ENCODE results near the gene FMNL1. TPM values are rescaled to one million over a fixed set of nuclear protein-coding genes. Genes with fewer than 3 reads are reported as not detected.

Gene FMNL1
- total and polyA plus RNA-seq, 12 donors, result 0.72 to 31.9 (median 13.8) TPM

GRCh38 chr17:45257115-45257514 is 35.4 kb downstream of the FMNL1 start:
- Histone ChIP-seq H3K36me3 (replicated peaks in 1 of 2) (no peaks in the 10 kb centered on the region), H3K4me1 (replicated peaks in 1 of 2) (peaks cover 0 to 7% of the 10 kb centered on the region in 2 donors), H3K4me3 (no peak overlapping the region), H3K27ac (no peak overlapping the region), H3K9me3 (replicated peaks in 1 of 3) (no peaks in the 10 kb centered on the region), H3K27me3 (no peaks in the 10 kb centered on the region)
- no peak for DNase-seq
- intact Hi-C loops (cut with DNase I), result no loop called here
- no peak for TF ChIP-seq POLR2A (IDR thresholded peaks at IDR 0.05)
- TF ChIP-seq, protein P1, sequence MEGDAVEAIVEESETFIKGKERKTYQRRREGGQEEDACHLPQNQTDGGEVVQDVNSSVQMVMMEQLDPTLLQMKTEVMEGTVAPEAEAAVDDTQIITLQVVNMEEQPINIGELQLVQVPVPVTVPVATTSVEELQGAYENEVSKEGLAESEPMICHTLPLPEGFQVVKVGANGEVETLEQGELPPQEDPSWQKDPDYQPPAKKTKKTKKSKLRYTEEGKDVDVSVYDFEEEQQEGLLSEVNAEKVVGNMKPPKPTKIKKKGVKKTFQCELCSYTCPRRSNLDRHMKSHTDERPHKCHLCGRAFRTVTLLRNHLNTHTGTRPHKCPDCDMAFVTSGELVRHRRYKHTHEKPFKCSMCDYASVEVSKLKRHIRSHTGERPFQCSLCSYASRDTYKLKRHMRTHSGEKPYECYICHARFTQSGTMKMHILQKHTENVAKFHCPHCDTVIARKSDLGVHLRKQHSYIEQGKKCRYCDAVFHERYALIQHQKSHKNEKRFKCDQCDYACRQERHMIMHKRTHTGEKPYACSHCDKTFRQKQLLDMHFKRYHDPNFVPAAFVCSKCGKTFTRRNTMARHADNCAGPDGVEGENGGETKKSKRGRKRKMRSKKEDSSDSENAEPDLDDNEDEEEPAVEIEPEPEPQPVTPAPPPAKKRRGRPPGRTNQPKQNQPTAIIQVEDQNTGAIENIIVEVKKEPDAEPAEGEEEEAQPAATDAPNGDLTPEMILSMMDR (IDR thresholded peaks at IDR 0.05), result no peak
- WGBS, 4 donors, result 72 to 80% (median 74%) methylated on average over 16 of the region's 16 CpGs

DNA sequence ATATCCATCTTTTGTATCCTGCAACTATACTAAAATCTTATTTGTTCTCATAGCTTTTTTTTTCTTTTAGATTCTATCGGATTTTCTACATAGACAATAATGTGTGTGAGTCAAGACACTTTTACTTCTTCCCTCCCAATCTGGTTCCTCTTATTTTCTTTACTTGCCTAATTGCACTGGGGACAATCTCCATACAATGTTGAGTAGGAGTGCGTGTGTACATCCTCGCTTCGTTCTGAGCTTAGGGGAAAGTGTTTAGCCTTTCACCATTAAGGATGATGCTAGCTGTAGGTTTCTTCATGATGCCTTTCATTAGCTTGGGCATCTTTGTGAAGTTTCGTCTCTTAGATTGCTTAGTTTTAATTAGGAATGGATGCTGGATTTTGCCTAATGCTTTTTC is 37.3 kb downstream of the FMNL1 start:
- H3K36me3 ChIP-seq (replicated peaks in 1 of 2), result peaks cover 0 to 8% of the 10 kb centered on the region in 2 donors
- TF ChIP-seq, protein P1 (IDR thresholded peaks at IDR 0.05), result no peak
- no peak for TF ChIP-seq POLR2A (IDR thresholded peaks at IDR 0.05)
- H3K27me3 ChIP-seq, result no peaks in the 10 kb centered on the region
- DNase-seq, result no peak
- H3K27ac ChIP-seq, result no peak overlapping the region
- intact Hi-C loops (cut with DNase I), result no loop called here
- no peaks in the 10 kb centered on the region for H3K9me3 ChIP-seq (replicated peaks in 1 of 3)
- no peak overlapping the region for H3K4me3 ChIP-seq
- WGBS, 4 donors, result 45 to 69% (median 47%) methylated on average over 5 of the region's 5 CpGs
- peaks cover 2 to 18% of the 10 kb centered on the region in 2 donors for H3K4me1 ChIP-seq (replicated peaks in 1 of 2)

DNA sequence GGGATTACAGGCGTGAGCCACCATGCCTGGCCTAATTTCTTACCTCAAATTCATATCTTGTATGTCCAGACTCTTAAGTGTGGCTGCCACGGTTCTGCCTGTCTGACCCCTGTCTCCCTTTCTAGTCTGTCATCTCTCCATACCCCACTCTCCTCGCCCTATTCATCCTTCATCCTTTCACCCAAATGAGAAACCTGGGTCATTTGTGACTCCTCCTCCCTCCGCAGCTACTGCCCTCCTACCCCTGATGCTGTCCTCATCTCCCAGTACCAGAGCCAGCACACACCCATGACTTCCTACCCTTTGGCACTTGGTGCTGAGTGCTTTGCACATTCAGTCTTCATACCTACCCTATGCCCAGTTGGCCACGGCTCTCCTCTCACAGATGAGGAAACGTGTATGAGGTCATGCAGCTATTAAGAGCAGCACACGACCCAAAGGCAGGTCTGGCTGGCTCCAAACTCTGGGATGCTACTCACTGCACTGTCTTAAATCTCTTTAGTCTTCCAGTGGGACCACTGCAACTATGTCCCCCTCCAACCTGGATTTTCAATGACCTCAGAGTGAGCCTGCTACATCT is 38.6 kb downstream of the FMNL1 start:
- no peaks in the 10 kb centered on the region for H3K9me3 ChIP-seq (replicated peaks in 1 of 3)
- TF ChIP-seq, protein P1 (IDR thresholded peaks at IDR 0.05), result no peak
- no peak for TF ChIP-seq POLR2A (IDR thresholded peaks at IDR 0.05)
- H3K4me1 ChIP-seq (replicated peaks in 1 of 2), result peaks cover 2 to 18% of the 10 kb centered on the region in 2 donors
- peaks cover 0 to 20% of the 10 kb centered on the region in 2 donors for H3K36me3 ChIP-seq (replicated peaks in 1 of 2)
- intact Hi-C loops (cut with DNase I), result no loop called here
- no peak overlapping the region for H3K27ac ChIP-seq
- no peaks in the 10 kb centered on the region for H3K27me3 ChIP-seq
- DNase-seq, result no peak
- H3K4me3 ChIP-seq, result no peak overlapping the region
- WGBS, 4 donors, result 84 to 88% (median 86%) methylated on average over 7 of the region's 7 CpGs

DNA sequence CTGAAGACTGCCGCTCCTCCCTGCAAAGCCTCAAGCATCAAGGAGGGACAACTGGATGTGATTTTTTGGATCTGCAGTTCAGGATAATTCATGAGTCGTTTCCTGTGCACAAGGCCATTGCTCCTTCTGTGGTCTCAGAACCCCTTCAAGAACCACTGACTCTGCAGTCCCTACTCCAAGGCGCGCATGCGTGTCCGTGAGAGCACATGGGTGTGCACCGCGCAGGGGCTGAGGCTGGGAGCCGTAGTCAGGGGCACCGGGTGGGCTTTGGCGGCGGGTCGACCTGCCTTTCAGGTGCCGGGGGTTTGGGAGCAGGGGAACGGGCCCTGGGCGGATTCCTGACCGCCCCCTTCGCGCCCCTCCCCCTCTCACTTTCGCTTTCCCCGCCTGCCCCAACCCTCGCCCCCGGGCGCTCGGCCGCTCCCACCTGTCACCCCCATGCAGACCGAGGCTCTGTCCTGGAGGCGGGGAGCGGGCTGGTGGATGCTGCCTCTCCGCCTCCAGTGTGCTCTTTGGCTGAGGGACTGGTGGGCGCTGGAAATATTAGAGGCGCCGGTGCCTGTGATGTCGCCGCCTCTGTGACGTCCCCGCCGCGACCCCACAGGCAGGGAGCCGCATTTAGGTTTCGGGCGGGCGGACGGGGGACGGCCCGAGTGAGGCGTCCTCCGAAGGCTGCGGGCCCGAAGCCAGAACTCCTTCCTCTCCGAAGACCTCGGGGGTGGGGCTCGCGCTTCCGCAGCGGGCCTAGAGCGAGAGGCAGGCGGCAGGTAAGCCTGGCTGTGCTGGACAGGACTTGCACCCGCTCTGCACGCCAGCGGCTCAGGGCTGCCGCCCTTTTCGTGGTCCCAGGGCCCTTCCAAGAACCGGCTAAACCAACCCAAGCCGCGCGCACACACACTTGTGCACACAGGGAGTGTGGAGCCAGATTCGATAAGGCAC is 40.2 kb downstream of the FMNL1 start, which contains the start of gene SPATA32:
Gene SPATA32 (minus strand): TSS at position 518 of the 939 bp plus-strand sequence. CDS start 78 bp downstream, at position 440.
- H3K4me3 ChIP-seq, result peak within 1 kb of the TSS in 2 of 4 donors; percentile 32 to 95
- WGBS, 4 donors, result 3 to 9% (median 6%) methylated on average over 14 to 68 of the region's 68 CpGs
- intact Hi-C loops (cut with DNase I), result no loop called here
- peak within 1 kb of the TSS in 2 of 5 donors; percentile 24 to 54 for H3K27ac ChIP-seq
- H3K9me3 ChIP-seq (replicated peaks in 1 of 3), result no peaks in the 10 kb centered on the region
- H3K36me3 ChIP-seq (replicated peaks in 1 of 2), result peaks cover 0 to 27% of the 10 kb centered on the region in 2 donors
- TF ChIP-seq, protein P1 (IDR thresholded peaks at IDR 0.05), result no peak
- TF ChIP-seq POLR2A (IDR thresholded peaks at IDR 0.05), result no peak
- no peaks in the 10 kb centered on the region for H3K27me3 ChIP-seq
- peaks cover 2 to 18% of the 10 kb centered on the region in 2 donors for H3K4me1 ChIP-seq (replicated peaks in 1 of 2)
- peak; percentile 43 to 69 (median 61) for DNase-seq

Data from adrenal gland (tissue), 12 donors.